ENCODE data around the gene CWC22.

CWC22 gene

GRCh38 chr2:179952658-179953057 is 54.4 kb downstream of the CWC22 start:
- H3K4me3 ChIP-seq (ENCODE audit: low read depth, low read length), result no peak overlapping the region
- TF ChIP-seq CTCF (IDR thresholded peaks at IDR 0.05; ENCODE audit: borderline replicate concordance, insufficient read depth, low read depth, low read length), result no peak

GRCh38 chr2:179951680-179952079 is 55.4 kb downstream of the CWC22 start:
- no peak overlapping the region for H3K4me3 ChIP-seq (ENCODE audit: low read depth, low read length)
- TF ChIP-seq CTCF (IDR thresholded peaks at IDR 0.05; ENCODE audit: borderline replicate concordance, insufficient read depth, low read depth, low read length), result no peak

- TF ChIP-seq CTCF (IDR thresholded peaks at IDR 0.05; ENCODE audit: borderline replicate concordance, insufficient read depth, low read depth, low read length), result no peak
- H3K4me3 ChIP-seq (ENCODE audit: low read depth, low read length), result no peak overlapping the region
Observed at GRCh38 chr2:179950391-179950790, 56.7 kb downstream of the CWC22 start.

- H3K4me3 ChIP-seq (ENCODE audit: low read depth, low read length), result no peak overlapping the region
- TF ChIP-seq CTCF (IDR thresholded peaks at IDR 0.05; ENCODE audit: borderline replicate concordance, insufficient read depth, low read depth, low read length), result no peak
Observed at GRCh38 chr2:179949438-179949837, 57.7 kb downstream of the CWC22 start.

- TF ChIP-seq CTCF (IDR thresholded peaks at IDR 0.05; ENCODE audit: borderline replicate concordance, insufficient read depth, low read depth, low read length), result no peak
- no peak overlapping the region for H3K4me3 ChIP-seq (ENCODE audit: low read depth, low read length)
Observed at GRCh38 chr2:179948058-179948457, 59.0 kb downstream of the CWC22 start.

GRCh38 chr2:179946810-179947615 is 60.1 kb downstream of the CWC22 start:
- H3K4me3 ChIP-seq (ENCODE audit: low read depth, low read length), result no peak overlapping the region
- no peak for TF ChIP-seq CTCF (IDR thresholded peaks at IDR 0.05; ENCODE audit: borderline replicate concordance, insufficient read depth, low read depth, low read length)

GRCh38 chr2:179946346-179946745 is 60.8 kb downstream of the CWC22 start:
- TF ChIP-seq CTCF (IDR thresholded peaks at IDR 0.05; ENCODE audit: borderline replicate concordance, insufficient read depth, low read depth, low read length), result no peak
- no peak overlapping the region for H3K4me3 ChIP-seq (ENCODE audit: low read depth, low read length)

Data from GM12875 (cell line).